Thyroid gland (tissue), 4 donors: ENCODE measurements around the gene LCN2. TPM values are rescaled to one million over a fixed set of nuclear protein-coding genes. Genes with fewer than 3 reads are reported as not detected.

Experiments
- DNase-seq, 2 donors: peaks; one replicate each; pipeline ENCODE4 v3.0.0-alpha.2; 2019
- H3K27ac ChIP-seq, 3 donors: fragments of 200-600 bp; sonication (generic); 1 replicate in 2 of 3; 2 replicates in 1 of 3; pipeline ENCODE4 v1.5.1; 2016 to 2019; ENCODE audit warnings: mild to moderate bottlenecking in 1 of 3, moderate library complexity in 1 of 3
- H3K27me3 ChIP-seq: fragments of 200-600 bp; sonication (generic); one replicate; pipeline ENCODE4 v1.5.1; 2019
- H3K36me3 ChIP-seq, 2 donors: fragments of 200-600 bp; sonication (generic); one replicate each; pipeline ENCODE4 v1.5.1; 2016 to 2019
- H3K4me1 ChIP-seq, 2 donors: fragments of 200-600 bp; sonication (generic); one replicate each; pipeline ENCODE4 v1.5.1; 2017 to 2019
- H3K4me3 ChIP-seq, 3 donors: fragments of 200-600 bp; sonication (generic); replicated peaks in 1 of 3; 1 replicate in 2 of 3; 2 replicates in 1 of 3; pipeline ENCODE4 v1.5.1; 2016; ENCODE audit warnings: mild to moderate bottlenecking in 1 of 3
- H3K9me3 ChIP-seq: fragments of 200-600 bp; sonication (generic); one replicate; pipeline ENCODE4 v1.5.1; 2017
- CTCF ChIP-seq, 6 experiments: fragments of 200-600 bp in 3 of 6; fragments of 450-650 bp in 3 of 6; sonication (generic) in 3 of 6; IDR thresholded peaks; one replicate each; pipeline ENCODE4 v1.5.1; 2016 to 2019; ENCODE audit warnings: antibody characterized with exemption in 6 of 6, mild to moderate bottlenecking in 2 of 6, inconsistent platforms in 1 of 6, moderate library complexity in 1 of 6
- POLR2A ChIP-seq, 2 donors: fragments of 450-650 bp; IDR thresholded peaks; one replicate each; pipeline ENCODE4 v1.6.1; 2017; ENCODE audit warnings: antibody characterized with exemption in 2 of 2, mild to moderate bottlenecking in 2 of 2, moderate library complexity in 1 of 2
- WGBS, 2 donors: methylation state at CpG; one replicate each; pipeline ENCODE4 v1.1.5; 2017; 5-methylcytosine and 5-hydroxymethylcytosine counted together
- intact Hi-C: fragments of 100-400 bp; cut with DNase I; formaldehyde crosslinking; loops from one replicate; pipeline ENCODE4 v1.15.1; 2023
- total RNA-seq, 4 donors: library from RNA; depleted of rRNA; stranded (reverse); fragments of >200 nt; gene quantifications; one replicate each; pipeline ENCODE4 v1.2.3, GENCODE V29; 2016

The LCN2 gene
- total RNA-seq, 4 donors from 2014 or later = 0.45 to 10.6 (median 2.5) TPM

GRCh38 chr9:128102196-128102595 is 47.1 kb upstream of the LCN2 start:
- Histone ChIP-seq H3K27ac (peak overlapping the region; percentile 93 to 100 (median 99)), H3K27me3 (no peaks in the 10 kb centered on the region), H3K4me3 (no peak overlapping the region), H3K4me1 (peaks cover 70 to 72% of the 10 kb centered on the region in 2 donors), H3K36me3 (peaks cover 29 to 37% of the 10 kb centered on the region in 2 donors), H3K9me3 (no peaks in the 10 kb centered on the region)
- TF ChIP-seq CTCF (IDR thresholded peaks at IDR 0.05) = no peak
- TF ChIP-seq POLR2A (IDR thresholded peaks at IDR 0.05) = no peak
- DNase-seq = no peak
- intact Hi-C loops = no loop called here
- 81 to 83% methylated on average over 4 to 12 of the region's 13 CpGs for WGBS, 2 donors

GRCh38 chr9:128102861-128103588 is 46.2 kb upstream of the LCN2 start:
- peaks cover 62 to 63% of the 10 kb centered on the region in 2 donors for H3K4me1 ChIP-seq
- WGBS, 2 donors = 67% methylated on average over 21 of the region's 23 CpGs
- no peaks in the 10 kb centered on the region for H3K27me3 ChIP-seq
- peak in 1 of 2 donors; percentile 47 for TF ChIP-seq POLR2A (IDR thresholded peaks at IDR 0.05)
- TF ChIP-seq CTCF (IDR thresholded peaks at IDR 0.05) = no peak
- DNase-seq = peak; percentile 83
- H3K36me3 ChIP-seq = peaks cover 37 to 45% of the 10 kb centered on the region in 2 donors
- no peak overlapping the region for H3K4me3 ChIP-seq
- no peaks in the 10 kb centered on the region for H3K9me3 ChIP-seq
- peak overlapping the region; percentile 74 to 100 (median 99) for H3K27ac ChIP-seq
- intact Hi-C loops = no loop called here

- TF ChIP-seq CTCF (IDR thresholded peaks at IDR 0.05) (peak in 4 of 6 experiments; percentile 8 to 37 (median 36)), POLR2A (IDR thresholded peaks at IDR 0.05) (no peak)
- Histone ChIP-seq H3K36me3 (peaks cover 42 to 51% of the 10 kb centered on the region in 2 donors), H3K27me3 (no peaks in the 10 kb centered on the region), H3K4me3 (no peak overlapping the region), H3K4me1 (peaks cover 62 to 63% of the 10 kb centered on the region in 2 donors), H3K9me3 (no peaks in the 10 kb centered on the region), H3K27ac (peak overlapping the region; percentile 72 to 100 (median 99))
- 54 to 68% methylated on average over 8 of the region's 8 CpGs for WGBS, 2 donors
- peak; percentile 38 to 42 for DNase-seq
- intact Hi-C loops = no loop called here
These were observed 45.7 kb upstream of the LCN2 start for GRCh38 chr9:128103589-128103962.

GRCh38 chr9:128104171-128104618 is 45.1 kb upstream of the LCN2 start:
- 66 to 73% methylated on average over 6 of the region's 6 CpGs for WGBS, 2 donors
- peak overlapping the region; percentile 72 to 100 (median 99) for H3K27ac ChIP-seq
- H3K4me3 ChIP-seq = no peak overlapping the region
- H3K9me3 ChIP-seq = no peaks in the 10 kb centered on the region
- peaks cover 47 to 53% of the 10 kb centered on the region in 2 donors for H3K36me3 ChIP-seq
- no peak for TF ChIP-seq POLR2A (IDR thresholded peaks at IDR 0.05)
- peak in 1 of 6 experiments; percentile 9 for TF ChIP-seq CTCF (IDR thresholded peaks at IDR 0.05)
- H3K4me1 ChIP-seq = peaks cover 57 to 59% of the 10 kb centered on the region in 2 donors
- peak; percentile 43 to 66 for DNase-seq
- intact Hi-C loops = no loop called here
- H3K27me3 ChIP-seq = no peaks in the 10 kb centered on the region

GRCh38 chr9:128105538-128106175 is 43.6 kb upstream of the LCN2 start:
- no peaks in the 10 kb centered on the region for H3K9me3 ChIP-seq
- TF ChIP-seq POLR2A (IDR thresholded peaks at IDR 0.05) = no peak
- no peak for TF ChIP-seq CTCF (IDR thresholded peaks at IDR 0.05)
- no peak for DNase-seq
- intact Hi-C loops = no loop called here
- WGBS, 2 donors = 92 to 93% methylated on average over 11 to 20 of the region's 21 CpGs
- no peaks in the 10 kb centered on the region for H3K27me3 ChIP-seq
- H3K27ac ChIP-seq = peak overlapping the region in 2 of 3 donors; percentile 46 to 100
- H3K4me1 ChIP-seq = peaks cover 43 to 44% of the 10 kb centered on the region in 2 donors
- H3K36me3 ChIP-seq = peaks cover 47 to 53% of the 10 kb centered on the region in 2 donors
- no peak overlapping the region for H3K4me3 ChIP-seq
